Esophagus squamous epithelium (tissue), 5 donors: ENCODE data around the gene BCL11B. TPM values are rescaled to one million over a fixed set of nuclear protein-coding genes. Genes with fewer than 3 reads are reported as not detected.

Experiments
- DNase-seq: peaks from one replicate; lab custom pipeline; 2025; lab: John Stamatoyannopoulos, UW
- H3K27ac ChIP-seq, 4 donors: fragments of 200-600 bp; sonication (generic); one replicate each; pipeline ENCODE4 v1.5.1; 2016 to 2019; ENCODE audit warnings: mild to moderate bottlenecking in 1 of 4
- H3K27me3 ChIP-seq, 4 donors: fragments of 200-600 bp; sonication (generic); 1 replicate in 3 of 4; 2 replicates in 1 of 4; pipeline versions ENCODE4 v1.5.1 to v1.6.0; 2017 to 2021; ENCODE audit warnings: antibody characterized with exemption in 1 of 4
- H3K36me3 ChIP-seq, 3 donors: fragments of 200-600 bp; sonication (generic); one replicate each; pipeline ENCODE4 v1.5.1; 2016 to 2019
- H3K4me1 ChIP-seq, 3 donors: fragments of 200-600 bp; sonication (generic); one replicate each; pipeline ENCODE4 v1.5.1; 2017 to 2019
- H3K4me3 ChIP-seq, 4 donors: fragments of 200-600 bp; sonication (generic); 1 replicate in 3 of 4; 2 replicates in 1 of 4; pipeline ENCODE4 v1.5.1; 2016 to 2019; ENCODE audit warnings: mild to moderate bottlenecking in 2 of 4, moderate library complexity in 1 of 4
- H3K9me3 ChIP-seq, 3 donors: fragments of 200-600 bp; sonication (generic); one replicate each; pipeline ENCODE4 v1.5.1; 2016 to 2019
- CTCF ChIP-seq, 6 experiments: fragments of 450-650 bp in 4 of 6; fragments of 200-600 bp in 2 of 6; sonication (generic) in 2 of 6; IDR thresholded peaks; one replicate each; pipeline ENCODE4 v1.5.1; 2016 to 2019; ENCODE audit warnings: antibody characterized with exemption in 6 of 6, mild to moderate bottlenecking in 4 of 6, moderate library complexity in 4 of 6
- POLR2A ChIP-seq, 4 donors: fragments of 450-650 bp; IDR thresholded peaks; one replicate each; pipeline ENCODE4 v1.6.1; 2017; ENCODE audit warnings: antibody characterized with exemption in 4 of 4, mild to moderate bottlenecking in 4 of 4, moderate library complexity in 3 of 4
- WGBS, 2 donors: methylation state at CpG; one replicate each; pipeline ENCODE4 v1.1.5; 2018; 5-methylcytosine and 5-hydroxymethylcytosine counted together
- intact Hi-C: fragments of 100-400 bp; cut with DNase I; formaldehyde crosslinking; loops from one replicate; pipeline ENCODE4 v1.15.0; 2022
- total RNA-seq, 4 donors: library from RNA; depleted of rRNA; stranded (reverse); fragments of >200 nt; gene quantifications; one replicate each; pipeline ENCODE4 v1.1.0, GENCODE V29; 2016
- donor health status: DM: yes; HTN: yes; CAD: no.

BCL11B gene
- total RNA-seq = 10 to 100 TPM; 10.1 to 19.3 (median 12.9) TPM

GRCh38 chr14:99271951-99272631 lies at the start of gene BCL11B:
TSS of gene BCL11B (minus strand) at chr14:99272197. CDS start at chr14:99271218, 979 bp downstream.
- H3K27me3 ChIP-seq = peaks cover 0 to 80% (median 0%) of the 10 kb centered on the region in 4 donors
- no peaks in the 10 kb centered on the region for H3K36me3 ChIP-seq
- peak in 5 of 6 experiments; percentile 33 to 75 (median 70) for TF ChIP-seq CTCF (IDR thresholded peaks at IDR 0.05)
- peak in 3 of 4 donors; percentile 65 to 81 (median 77) for TF ChIP-seq POLR2A (IDR thresholded peaks at IDR 0.05)
- DNase-seq = peak; percentile 19
- peaks cover 20 to 80% (median 28%) of the 10 kb centered on the region in 3 donors for H3K4me1 ChIP-seq
- H3K27ac ChIP-seq = peak within 1 kb of the TSS; percentile 85 to 92 (median 88)
- intact Hi-C loops = loop anchor here (10.0 kb wide), 1 partner anchor 1137 kb away; no protein-coding TSS in a partner anchor
- peak within 1 kb of the TSS; percentile 65 to 90 (median 80) for H3K4me3 ChIP-seq
- 0% methylated on average over 2 to 33 of the region's 50 CpGs for WGBS, 2 donors
- no peaks in the 10 kb centered on the region for H3K9me3 ChIP-seq

- no peak overlapping the region for H3K27ac ChIP-seq
- H3K9me3 ChIP-seq = no peaks in the 10 kb centered on the region
- peaks cover 0 to 9% (median 0%) of the 10 kb centered on the region in 3 donors for H3K4me1 ChIP-seq
- peaks cover 0 to 64% (median 0%) of the 10 kb centered on the region in 4 donors for H3K27me3 ChIP-seq
- no peak for DNase-seq
- intact Hi-C loops = no loop called here
- no peak for TF ChIP-seq CTCF (IDR thresholded peaks at IDR 0.05)
- TF ChIP-seq POLR2A (IDR thresholded peaks at IDR 0.05) = no peak
- 84 to 92% methylated on average over 13 to 16 of the region's 16 CpGs for WGBS, 2 donors
- no peaks in the 10 kb centered on the region for H3K36me3 ChIP-seq
- H3K4me3 ChIP-seq = no peak overlapping the region
These were observed 49.4 kb upstream of the BCL11B start for GRCh38 chr14:99321236-99321925.

GRCh38 chr14:99320621-99321235 lies 48.7 kb upstream of the BCL11B start:
- DNase-seq = no peak
- WGBS, 2 donors = 87% methylated on average over 3 of the region's 27 CpGs; no CpG with 5 or more reads in 1 of the 2 donors

GRCh38 chr14:99320105-99320572 lies 48.1 kb upstream of the BCL11B start:
- WGBS, 2 donors = 0 to 10% methylated on average over 1 to 5 of the region's 23 CpGs
- Histone ChIP-seq H3K36me3 (no peaks in the 10 kb centered on the region), H3K27me3 (peaks cover 0 to 53% (median 0%) of the 10 kb centered on the region in 4 donors), H3K4me1 (peaks cover 0 to 9% (median 0%) of the 10 kb centered on the region in 3 donors), H3K4me3 (no peak overlapping the region), H3K27ac (no peak overlapping the region), H3K9me3 (no peaks in the 10 kb centered on the region)
- TF ChIP-seq POLR2A (IDR thresholded peaks at IDR 0.05) (no peak), CTCF (IDR thresholded peaks at IDR 0.05) (peak in 5 of 6 experiments; percentile 52 to 76 (median 66))
- intact Hi-C loops = no loop called here
- no peak for DNase-seq

More at GRCh38 chr14:99320621-99321235, 48.7 kb upstream of the BCL11B start:
- H3K4me1 ChIP-seq = peaks cover 0 to 9% (median 0%) of the 10 kb centered on the region in 3 donors
- H3K4me3 ChIP-seq = no peak overlapping the region
- no peaks in the 10 kb centered on the region for H3K9me3 ChIP-seq
- intact Hi-C loops = no loop called here
- no peak overlapping the region for H3K27ac ChIP-seq
- H3K36me3 ChIP-seq = no peaks in the 10 kb centered on the region
- TF ChIP-seq CTCF (IDR thresholded peaks at IDR 0.05) (no peak), POLR2A (IDR thresholded peaks at IDR 0.05) (no peak)
- H3K27me3 ChIP-seq = peaks cover 0 to 59% (median 0%) of the 10 kb centered on the region in 4 donors
